Fibroblast of lung (primary cell): ENCODE measurements around the gene SLC30A10.
"Not testable (repeated sequence)": the region's sequence is repeated elsewhere in the genome, so short reads cannot be mapped to it uniquely, and the experiment has no call there.

Experiments used
- EZH2 ChIP-seq: IDR thresholded peaks from 2 replicates; pipeline ENCODE4 v1.5.1; 2012; ENCODE audit warnings: low read length, control low read depth, mild to moderate bottlenecking; ENCODE audit errors: missing control alignments
- TF ChIP-seq, protein P1 (sequence below), 2 donors: IDR thresholded peaks in 1 of 2; conservative IDR thresholded peaks in 1 of 2; 1 replicate in 1 of 2; 2 replicates in 1 of 2; pipeline ENCODE4 v1.5.1; 2011 to 2012; ENCODE audit warnings: low read length in 2 of 2, control low read depth in 1 of 2, inconsistent platforms in 1 of 2, low read depth in 1 of 2, mild to moderate bottlenecking in 1 of 2

- TF ChIP-seq, protein P1, sequence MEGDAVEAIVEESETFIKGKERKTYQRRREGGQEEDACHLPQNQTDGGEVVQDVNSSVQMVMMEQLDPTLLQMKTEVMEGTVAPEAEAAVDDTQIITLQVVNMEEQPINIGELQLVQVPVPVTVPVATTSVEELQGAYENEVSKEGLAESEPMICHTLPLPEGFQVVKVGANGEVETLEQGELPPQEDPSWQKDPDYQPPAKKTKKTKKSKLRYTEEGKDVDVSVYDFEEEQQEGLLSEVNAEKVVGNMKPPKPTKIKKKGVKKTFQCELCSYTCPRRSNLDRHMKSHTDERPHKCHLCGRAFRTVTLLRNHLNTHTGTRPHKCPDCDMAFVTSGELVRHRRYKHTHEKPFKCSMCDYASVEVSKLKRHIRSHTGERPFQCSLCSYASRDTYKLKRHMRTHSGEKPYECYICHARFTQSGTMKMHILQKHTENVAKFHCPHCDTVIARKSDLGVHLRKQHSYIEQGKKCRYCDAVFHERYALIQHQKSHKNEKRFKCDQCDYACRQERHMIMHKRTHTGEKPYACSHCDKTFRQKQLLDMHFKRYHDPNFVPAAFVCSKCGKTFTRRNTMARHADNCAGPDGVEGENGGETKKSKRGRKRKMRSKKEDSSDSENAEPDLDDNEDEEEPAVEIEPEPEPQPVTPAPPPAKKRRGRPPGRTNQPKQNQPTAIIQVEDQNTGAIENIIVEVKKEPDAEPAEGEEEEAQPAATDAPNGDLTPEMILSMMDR (conservative IDR thresholded peaks at IDR 0.05 in 1 of 2, IDR thresholded peaks at IDR 0.05 in 1 of 2; ENCODE audit: low read depth in 1 of 2, low read length in 2 of 2) = not testable (repeated sequence)
- TF ChIP-seq EZH2 = not testable (repeated sequence)
Measured at GRCh38 chr1:219891846-219892245, 36.5 kb downstream of the SLC30A10 start.
